Fibroblast of lung (primary cell): ENCODE data around the gene PSMC5.

Experiments
- CTCF ChIP-seq, 2 donors: IDR thresholded peaks in 1 of 2; conservative IDR thresholded peaks in 1 of 2; 1 replicate in 1 of 2; 2 replicates in 1 of 2; pipeline ENCODE4 v1.5.1; 2011 to 2012; ENCODE audit warnings: low read length in 2 of 2, control low read depth in 1 of 2, inconsistent platforms in 1 of 2, low read depth in 1 of 2, mild to moderate bottlenecking in 1 of 2
- EZH2 ChIP-seq: IDR thresholded peaks from 2 replicates; pipeline ENCODE4 v1.5.1; 2012; ENCODE audit warnings: low read length, control low read depth, mild to moderate bottlenecking; ENCODE audit errors: missing control alignments

- TF ChIP-seq EZH2 (no peak), CTCF (conservative IDR thresholded peaks at IDR 0.05 in 1 of 2, IDR thresholded peaks at IDR 0.05 in 1 of 2; ENCODE audit: low read depth in 1 of 2, low read length in 2 of 2) (no peak)
Observed at GRCh38 chr17:63859257-63859656, 32.0 kb downstream of the PSMC5 start.
